ENCODE results near the gene PRKCH. TPM values are rescaled to one million over a fixed set of nuclear protein-coding genes. Genes with fewer than 3 reads are reported as not detected.

The PRKCH gene
- total RNA-seq, 1 donor from 2014 or later = 101 TPM

DNA sequence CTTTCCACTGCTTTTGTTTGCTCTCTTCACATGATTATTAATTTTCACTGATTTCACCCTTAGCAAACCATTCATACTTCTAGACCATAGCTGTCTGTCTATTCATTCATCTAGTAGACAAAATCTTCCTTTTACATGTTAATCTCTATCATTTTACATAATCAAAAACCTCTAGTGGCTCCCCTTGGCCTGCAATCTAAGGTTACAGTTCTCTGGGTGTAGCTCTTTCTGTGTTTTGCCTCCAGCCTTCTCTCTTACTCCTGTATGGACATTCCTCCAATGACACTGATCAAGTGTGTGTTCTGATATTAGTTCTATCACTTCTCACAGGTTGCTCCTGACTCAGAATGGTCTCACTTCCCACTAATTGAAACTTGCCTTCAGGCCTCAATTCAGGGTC, 56.4 kb downstream of the PRKCH start:
- Mint-ChIP-seq H3K36me3 (ENCODE audit: low read depth) (peaks cover 79% of the 10 kb centered on the region), H3K27ac (no peak overlapping the region), H3K4me1 (ENCODE audit: low read depth) (peaks cover 72% of the 10 kb centered on the region), H3K4me3 (ENCODE audit: low read depth) (no peak overlapping the region), H3K9me3 (peaks cover 43% of the 10 kb centered on the region), H3K27me3 (ENCODE audit: low read depth) (no peaks in the 10 kb centered on the region)
- intact Hi-C loops (cut with micrococcal nuclease) = no loop called here
- DNase-seq (ENCODE audit: low spot score) = no peak

GRCh38 chr14:61379639-61380184, 58.3 kb downstream of the PRKCH start:
- intact Hi-C loops (cut with micrococcal nuclease) = no loop called here
- no peak for DNase-seq (ENCODE audit: low spot score)

DNA sequence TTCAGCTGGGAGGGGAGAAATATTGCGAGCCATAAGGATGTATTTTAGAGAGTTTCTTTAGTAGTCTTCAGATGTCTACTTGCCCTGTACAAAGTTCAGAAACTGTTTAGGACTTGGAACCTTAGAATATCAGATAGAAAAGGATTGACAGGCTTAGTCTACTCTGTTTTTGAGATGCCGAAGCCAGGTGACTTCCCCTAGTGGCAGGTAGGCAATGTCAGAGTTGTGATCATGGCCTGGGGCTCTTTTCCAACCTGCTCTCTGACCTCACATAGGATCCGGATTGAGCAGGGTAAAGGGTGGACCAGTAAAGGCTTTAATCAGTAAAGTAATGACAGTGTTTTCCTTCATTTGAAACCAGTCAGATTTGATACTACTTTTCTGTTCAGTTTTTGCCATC, 59.6 kb downstream of the PRKCH start:
- no peak for DNase-seq (ENCODE audit: low spot score)
- peak overlapping the region; percentile 1 for H3K27ac Mint-ChIP-seq
- no peaks in the 10 kb centered on the region for H3K27me3 Mint-ChIP-seq (ENCODE audit: low read depth)
- no peak overlapping the region for H3K4me3 Mint-ChIP-seq (ENCODE audit: low read depth)
- H3K36me3 Mint-ChIP-seq (ENCODE audit: low read depth) = peaks cover 53% of the 10 kb centered on the region
- intact Hi-C loops (cut with micrococcal nuclease) = no loop called here
- H3K9me3 Mint-ChIP-seq = peaks cover 13% of the 10 kb centered on the region
- H3K4me1 Mint-ChIP-seq (ENCODE audit: low read depth) = peaks cover 62% of the 10 kb centered on the region

More at GRCh38 chr14:61379639-61380184, 58.3 kb downstream of the PRKCH start:
- no peak overlapping the region for H3K27ac Mint-ChIP-seq
- H3K9me3 Mint-ChIP-seq = peaks cover 25% of the 10 kb centered on the region
- H3K4me3 Mint-ChIP-seq (ENCODE audit: low read depth) = no peak overlapping the region
- no peaks in the 10 kb centered on the region for H3K27me3 Mint-ChIP-seq (ENCODE audit: low read depth)
- H3K4me1 Mint-ChIP-seq (ENCODE audit: low read depth) = peaks cover 67% of the 10 kb centered on the region
- peaks cover 64% of the 10 kb centered on the region for H3K36me3 Mint-ChIP-seq (ENCODE audit: low read depth)

GRCh38 chr14:61381553-61381952, 60.2 kb downstream of the PRKCH start:
- intact Hi-C loops (cut with micrococcal nuclease) = no loop called here
- no peak for DNase-seq (ENCODE audit: low spot score)

GRCh38 chr14:61382842-61383241, 61.5 kb downstream of the PRKCH start:
- no peak for DNase-seq (ENCODE audit: low spot score)
- no peaks in the 10 kb centered on the region for H3K27me3 Mint-ChIP-seq (ENCODE audit: low read depth)
- intact Hi-C loops (cut with micrococcal nuclease) = no loop called here
- H3K4me3 Mint-ChIP-seq (ENCODE audit: low read depth) = no peak overlapping the region
- peaks cover 34% of the 10 kb centered on the region for H3K36me3 Mint-ChIP-seq (ENCODE audit: low read depth)
- peaks cover 45% of the 10 kb centered on the region for H3K4me1 Mint-ChIP-seq (ENCODE audit: low read depth)
- H3K27ac Mint-ChIP-seq = no peak overlapping the region
- peaks cover 1% of the 10 kb centered on the region for H3K9me3 Mint-ChIP-seq

More at GRCh38 chr14:61381553-61381952, 60.2 kb downstream of the PRKCH start:
- peaks cover 8% of the 10 kb centered on the region for H3K9me3 Mint-ChIP-seq
- H3K27me3 Mint-ChIP-seq (ENCODE audit: low read depth) = no peaks in the 10 kb centered on the region
- peaks cover 47% of the 10 kb centered on the region for H3K36me3 Mint-ChIP-seq (ENCODE audit: low read depth)
- peaks cover 57% of the 10 kb centered on the region for H3K4me1 Mint-ChIP-seq (ENCODE audit: low read depth)
- H3K4me3 Mint-ChIP-seq (ENCODE audit: low read depth) = no peak overlapping the region
- H3K27ac Mint-ChIP-seq = no peak overlapping the region

DNA sequence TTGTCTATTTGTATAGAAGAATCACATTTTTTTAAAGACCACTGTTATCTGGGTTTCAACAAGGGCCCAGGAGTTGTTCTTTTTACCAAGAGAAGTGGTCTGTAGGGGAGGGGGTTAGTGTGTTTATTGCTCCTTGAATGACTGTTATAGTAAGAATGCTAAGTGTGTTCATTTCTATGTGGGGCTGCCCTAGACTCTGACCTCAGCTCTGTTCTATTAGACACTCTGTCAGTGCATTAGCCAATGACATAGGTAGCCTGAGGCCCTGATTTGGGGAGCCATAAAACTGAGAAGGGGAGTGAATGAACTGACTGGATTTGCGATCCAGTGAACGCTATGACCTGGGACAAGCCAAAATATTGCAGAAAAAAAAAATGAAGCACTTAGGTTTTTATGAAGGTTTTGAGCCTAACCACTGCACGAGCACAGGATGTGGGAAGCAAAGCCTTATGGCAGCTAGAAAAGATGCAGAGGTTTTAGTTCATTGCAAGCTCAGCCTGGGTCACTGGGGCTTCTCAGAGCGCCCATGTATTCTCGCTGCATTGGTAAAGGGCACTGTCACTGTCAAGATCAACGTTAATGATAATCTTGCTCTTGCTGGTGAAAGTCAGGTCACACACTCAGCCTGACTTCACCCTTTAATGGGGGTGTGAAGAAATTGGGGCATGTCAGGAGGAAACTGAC, 63.8 kb downstream of the PRKCH start:
- Mint-ChIP-seq H3K27me3 (ENCODE audit: low read depth) (no peaks in the 10 kb centered on the region), H3K9me3 (no peaks in the 10 kb centered on the region), H3K27ac (no peak overlapping the region), H3K36me3 (ENCODE audit: low read depth) (peaks cover 15% of the 10 kb centered on the region), H3K4me1 (ENCODE audit: low read depth) (peaks cover 29% of the 10 kb centered on the region), H3K4me3 (ENCODE audit: low read depth) (no peak overlapping the region)
- intact Hi-C loops (cut with micrococcal nuclease) = loop anchor here (1.0 to 5.0 kb wide), 4 partner anchors 28 to 367 kb away; no protein-coding TSS in a partner anchor
- peak; percentile 58 for DNase-seq (ENCODE audit: low spot score)

DNA sequence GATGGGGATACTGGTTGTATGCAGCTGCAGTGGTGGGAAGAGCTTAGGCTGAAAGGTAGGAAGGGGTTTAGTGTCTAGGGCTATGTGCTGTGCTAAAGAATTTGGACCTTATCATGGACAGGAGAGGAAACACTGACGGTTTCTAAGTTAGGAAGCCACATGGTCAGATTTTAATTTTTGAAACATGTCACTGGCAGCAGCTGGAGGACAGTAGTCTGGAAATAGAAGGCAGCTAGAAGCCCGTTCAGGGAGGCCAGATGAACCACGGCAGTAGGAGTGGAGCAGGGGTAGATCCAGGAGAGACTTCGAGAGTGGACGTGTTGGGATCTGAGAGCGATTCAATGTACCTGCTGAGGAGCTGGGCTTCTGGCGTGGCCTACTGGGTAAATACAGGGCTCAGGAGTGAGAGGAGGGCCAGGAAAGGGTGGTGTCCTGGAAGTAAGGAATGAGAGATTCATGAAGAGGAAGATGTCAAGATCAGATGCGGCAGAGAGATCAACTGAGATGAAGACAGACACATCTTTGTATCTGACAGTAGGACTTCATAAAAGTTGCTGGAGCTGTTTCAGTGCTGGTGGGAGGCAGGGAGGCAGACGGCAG, 64.9 kb downstream of the PRKCH start:
- intact Hi-C loops (cut with micrococcal nuclease) = loop anchor here (5.0 kb wide), 2 partner anchors 276 to 366 kb away; no protein-coding TSS in a partner anchor
- Mint-ChIP-seq H3K27me3 (ENCODE audit: low read depth) (no peaks in the 10 kb centered on the region), H3K36me3 (ENCODE audit: low read depth) (peaks cover 10% of the 10 kb centered on the region)

GRCh38 chr14:61387076-61387475, 65.7 kb downstream of the PRKCH start:
- no peak for DNase-seq (ENCODE audit: low spot score)
- H3K9me3 Mint-ChIP-seq = no peaks in the 10 kb centered on the region
- intact Hi-C loops (cut with micrococcal nuclease) = loop anchor here (5.0 kb wide), 2 partner anchors 275 to 365 kb away; no protein-coding TSS in a partner anchor
- peaks cover 29% of the 10 kb centered on the region for H3K4me1 Mint-ChIP-seq (ENCODE audit: low read depth)
- H3K4me3 Mint-ChIP-seq (ENCODE audit: low read depth) = no peak overlapping the region
- no peak overlapping the region for H3K27ac Mint-ChIP-seq
- no peaks in the 10 kb centered on the region for H3K27me3 Mint-ChIP-seq (ENCODE audit: low read depth)
- H3K36me3 Mint-ChIP-seq (ENCODE audit: low read depth) = peaks cover 17% of the 10 kb centered on the region

More for the DNA sequence above, 64.9 kb downstream of the PRKCH start:
- H3K4me3 Mint-ChIP-seq (ENCODE audit: low read depth) = no peak overlapping the region
- peaks cover 27% of the 10 kb centered on the region for H3K4me1 Mint-ChIP-seq (ENCODE audit: low read depth)
- no peaks in the 10 kb centered on the region for H3K9me3 Mint-ChIP-seq
- no peak for DNase-seq (ENCODE audit: low spot score)
- no peak overlapping the region for H3K27ac Mint-ChIP-seq

GRCh38 chr14:61388173-61388975, 67.0 kb downstream of the PRKCH start:
- H3K4me3 Mint-ChIP-seq (ENCODE audit: low read depth) = peak overlapping the region; percentile 26
- H3K4me1 Mint-ChIP-seq (ENCODE audit: low read depth) = peaks cover 34% of the 10 kb centered on the region
- intact Hi-C loops (cut with micrococcal nuclease) = loop anchor here (1.0 to 5.0 kb wide), 6 partner anchors 18 to 364 kb away; no protein-coding TSS in a partner anchor
- no peaks in the 10 kb centered on the region for H3K27me3 Mint-ChIP-seq (ENCODE audit: low read depth)
- no peaks in the 10 kb centered on the region for H3K9me3 Mint-ChIP-seq
- DNase-seq (ENCODE audit: low spot score) = no peak
- no peak overlapping the region for H3K27ac Mint-ChIP-seq
- H3K36me3 Mint-ChIP-seq (ENCODE audit: low read depth) = peaks cover 28% of the 10 kb centered on the region

DNA sequence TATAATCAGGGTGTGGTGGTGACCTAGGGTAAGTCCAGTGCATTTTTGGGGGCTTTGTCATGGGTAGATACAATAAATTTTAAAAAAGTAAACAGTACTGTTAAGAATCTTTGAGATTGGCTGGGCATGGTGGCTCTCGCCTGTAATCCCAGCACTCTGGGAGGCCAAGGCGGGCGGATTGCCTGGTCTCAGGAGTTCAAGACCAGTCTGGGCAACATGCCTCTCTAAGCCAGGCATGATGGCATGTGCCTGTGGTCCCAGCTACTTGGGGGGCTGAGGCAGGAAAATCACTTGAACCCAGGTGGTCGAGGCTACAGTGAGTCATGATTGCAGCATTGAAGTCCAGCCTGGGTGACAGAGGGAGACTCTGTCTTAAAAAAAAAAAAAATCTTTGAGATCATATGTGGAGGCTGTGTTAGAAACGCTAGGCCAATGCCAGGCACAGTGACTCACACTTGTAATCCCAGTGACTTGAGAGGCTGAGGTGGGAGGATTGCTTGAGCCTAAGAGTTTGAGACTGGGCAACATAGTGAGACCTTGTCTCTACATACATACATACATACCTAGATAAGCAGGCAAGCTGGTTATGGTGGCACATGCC, 67.7 kb downstream of the PRKCH start:
- Mint-ChIP-seq H3K27me3 (ENCODE audit: low read depth) (no peaks in the 10 kb centered on the region), H3K27ac (no peak overlapping the region), H3K4me1 (ENCODE audit: low read depth) (peaks cover 38% of the 10 kb centered on the region), H3K9me3 (no peaks in the 10 kb centered on the region), H3K4me3 (ENCODE audit: low read depth) (peak overlapping the region; percentile 26), H3K36me3 (ENCODE audit: low read depth) (peaks cover 33% of the 10 kb centered on the region)
- DNase-seq (ENCODE audit: low spot score) = no peak
- intact Hi-C loops (cut with micrococcal nuclease) = loop anchor here (1.0 to 5.0 kb wide), 6 partner anchors 17 to 363 kb away; no protein-coding TSS in a partner anchor

DNA sequence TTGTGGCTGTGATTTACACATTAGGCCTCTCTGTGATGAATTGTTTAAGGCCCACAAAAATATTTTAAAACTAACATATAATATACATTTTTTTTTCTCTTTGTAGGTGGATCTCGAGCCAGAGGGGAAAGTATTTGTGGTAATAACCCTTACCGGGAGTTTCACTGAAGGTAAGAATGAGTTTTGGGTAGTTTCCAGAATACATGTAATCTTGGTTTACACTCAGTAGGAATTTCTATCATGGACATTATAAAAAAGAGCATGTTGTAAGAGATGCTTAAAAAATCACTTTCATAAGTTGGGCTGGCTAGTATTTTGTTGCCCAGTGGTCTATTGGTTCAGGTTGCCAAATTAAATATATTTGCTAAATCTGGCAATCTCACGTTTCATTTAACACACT, 69.7 kb downstream of the PRKCH start:
- DNase-seq (ENCODE audit: low spot score) = no peak
- Mint-ChIP-seq H3K27ac (no peak overlapping the region), H3K27me3 (ENCODE audit: low read depth) (no peaks in the 10 kb centered on the region), H3K4me3 (ENCODE audit: low read depth) (no peak overlapping the region), H3K36me3 (ENCODE audit: low read depth) (peaks cover 50% of the 10 kb centered on the region), H3K4me1 (ENCODE audit: low read depth) (peaks cover 53% of the 10 kb centered on the region), H3K9me3 (no peaks in the 10 kb centered on the region)
- intact Hi-C loops (cut with micrococcal nuclease) = no loop called here

DNA sequence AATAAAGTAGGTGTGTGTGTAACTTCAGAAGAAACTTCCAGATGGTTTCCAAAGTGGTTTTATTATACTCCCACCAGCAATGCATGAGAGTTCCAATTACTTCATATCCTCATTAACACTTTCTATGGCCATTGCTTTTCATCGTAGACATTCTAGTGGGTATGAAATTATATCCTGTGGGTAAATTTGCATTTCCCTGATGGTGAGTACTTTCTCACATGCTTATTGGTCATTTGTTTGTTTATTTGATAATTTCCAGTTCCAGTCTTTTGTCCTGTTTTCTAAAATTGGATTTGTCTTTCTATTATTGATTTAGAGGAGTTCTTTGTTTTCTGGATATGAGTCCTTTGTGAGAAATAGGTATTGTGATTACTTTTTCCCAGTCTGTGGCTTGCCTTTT, 70.9 kb downstream of the PRKCH start:
- Mint-ChIP-seq H3K27ac (no peak overlapping the region), H3K27me3 (ENCODE audit: low read depth) (no peaks in the 10 kb centered on the region), H3K4me3 (ENCODE audit: low read depth) (no peak overlapping the region), H3K36me3 (ENCODE audit: low read depth) (peaks cover 61% of the 10 kb centered on the region), H3K4me1 (ENCODE audit: low read depth) (peaks cover 64% of the 10 kb centered on the region), H3K9me3 (no peaks in the 10 kb centered on the region)
- no peak for DNase-seq (ENCODE audit: low spot score)
- intact Hi-C loops (cut with micrococcal nuclease) = no loop called here
